H1 (cell line): ENCODE data around the gene OR5L1. TPM values are rescaled to one million over a fixed set of nuclear protein-coding genes. Genes with fewer than 3 reads are reported as not detected.

ENCODE experiments used
- CTCF ChIA-PET: fragments of 300-600 bp; sonication (Branson Sonifier 250); formaldehyde crosslinking; loops from one replicate; lab custom pipeline; 2021; ENCODE audit not compliant: partially characterized antibody; lab: Charles Lee
- POLR2A ChIA-PET: fragments of 300-600 bp; sonication (Branson Sonifier 250); formaldehyde crosslinking; loops from one replicate; lab custom pipeline; 2021; ENCODE audit warnings: inconsistent platforms; ENCODE audit not compliant: partially characterized antibody; lab: Charles Lee
- DNase-seq, 2 experiments: peaks; one replicate each; pipeline versions ENCODE4 v3.0.0 to v3.0.0-alpha.2; 2010 to 2022; ENCODE audit warnings: low spot score in 2 of 2, low read depth in 1 of 2, mixed read lengths in 1 of 2
- FAIRE-seq: peaks from 2 replicates; lab custom pipeline; 2011; peaks lifted over from hg19 to GRCh38; lab: Jason Lieb, UNC
- H2AFZ ChIP-seq: 2 replicates; pipeline ENCODE4 v1.8.1; 2012; ENCODE audit warnings: low read length, inconsistent platforms
- H2AK5ac ChIP-seq: 2 replicates; pipeline ENCODE4 v1.6.1; 2013; ENCODE audit warnings: low read depth, low read length
- H2BK120ac ChIP-seq: replicated peaks from 2 replicates; pipeline ENCODE3; 2013; ENCODE audit warnings: low read depth, low read length, inconsistent platforms
- H2BK12ac ChIP-seq: 2 replicates; pipeline ENCODE4 v1.6.1; 2013; ENCODE audit warnings: low read depth, low read length
- H2BK15ac ChIP-seq: 2 replicates; pipeline ENCODE4 v1.6.1; 2013; ENCODE audit warnings: low read length
- H2BK20ac ChIP-seq: 2 replicates; pipeline ENCODE4 v1.6.1; 2013; ENCODE audit warnings: low read length
- H2BK5ac ChIP-seq: 2 replicates; pipeline ENCODE4 v1.6.1; 2013; ENCODE audit warnings: low read depth, low read length
- H3K14ac ChIP-seq: 2 replicates; pipeline ENCODE4 v1.6.1; 2013; ENCODE audit warnings: inconsistent platforms; ENCODE audit not compliant: insufficient read length
- H3K18ac ChIP-seq: 2 replicates; pipeline ENCODE4 v1.6.1; 2013; ENCODE audit warnings: low read length; ENCODE audit errors: extremely low read depth
- H3K23ac ChIP-seq: 2 replicates; pipeline ENCODE4 v1.6.1; 2013; ENCODE audit warnings: inconsistent platforms; ENCODE audit not compliant: insufficient read length
- H3K23me2 ChIP-seq: 2 replicates; pipeline ENCODE4 v1.6.1; 2013; ENCODE audit warnings: low read depth, low read length
- H3K27ac ChIP-seq: 2 replicates; pipeline ENCODE4 v1.6.1; 2011; ENCODE audit warnings: low read depth, low read length, inconsistent platforms
- H3K27me3 ChIP-seq, 4 experiments: replicated peaks in 1 of 4; 1 replicate in 1 of 4; 2 replicates in 3 of 4; pipeline versions ENCODE4 v1.6.1 to v1.8.1; 2011 to 2013; ENCODE audit warnings: low read length in 3 of 4, mild to moderate bottlenecking in 3 of 4, inconsistent platforms in 2 of 4, mixed read lengths in 2 of 4, moderate library complexity in 1 of 4; ENCODE audit not compliant: control insufficient read depth in 3 of 4, insufficient read depth in 3 of 4; ENCODE audit errors: extremely low read depth in 1 of 4
- H3K36me3 ChIP-seq, 4 experiments: 2 replicates each; pipeline versions ENCODE4 v1.6.1 to v1.8.1; 2011 to 2013; ENCODE audit warnings: mild to moderate bottlenecking in 4 of 4, low read length in 3 of 4, moderate library complexity in 2 of 4, control low read depth in 1 of 4, inconsistent platforms in 1 of 4; ENCODE audit not compliant: insufficient read depth in 4 of 4, control insufficient read depth in 2 of 4
- H3K4ac ChIP-seq: replicated peaks from 2 replicates; pipeline ENCODE3; 2013; ENCODE audit warnings: low read length, low read depth, mixed read lengths, inconsistent platforms; ENCODE audit not compliant: insufficient read length
- H3K4me1 ChIP-seq, 4 experiments: replicated peaks in 1 of 4; 1 replicate in 1 of 4; 2 replicates in 3 of 4; pipeline versions ENCODE4 v1.6.1 to v1.8.1; 2011 to 2013; ENCODE audit warnings: low read length in 3 of 4, inconsistent platforms in 2 of 4, mixed read lengths in 1 of 4; ENCODE audit not compliant: insufficient read depth in 4 of 4, control insufficient read depth in 3 of 4
- H3K4me2 ChIP-seq, 2 experiments: 2 replicates each; pipeline versions ENCODE4 v1.6.1 to v1.8.1; 2011 to 2013; ENCODE audit warnings: low read depth in 2 of 2, low read length in 2 of 2, control low read depth in 1 of 2, inconsistent platforms in 1 of 2, mild to moderate bottlenecking in 1 of 2; ENCODE audit not compliant: insufficient read depth in 1 of 2
- H3K4me3 ChIP-seq, 4 experiments: fragments of 200-600, 300-600 bp in 1 of 4; sonication (generic), shearing (Covaris generic), sonication (Bioruptor Twin) in 1 of 4; 2 replicates each; pipeline versions ENCODE4 v1.5.1 to v1.8.1; 2011 to 2016; ENCODE audit warnings: low read length in 4 of 4, low read depth in 3 of 4, control low read depth in 2 of 4, inconsistent platforms in 2 of 4, mild to moderate bottlenecking in 2 of 4, mixed read lengths in 1 of 4, moderate library complexity in 1 of 4; ENCODE audit not compliant: insufficient read depth in 2 of 4; ENCODE audit errors: extremely low read depth in 1 of 4
- H3K56ac ChIP-seq: replicated peaks from 2 replicates; pipeline ENCODE3; 2013; ENCODE audit warnings: low read depth, mild to moderate bottlenecking, mixed read lengths, low read length, inconsistent platforms; ENCODE audit not compliant: insufficient read length
- H3K79me1 ChIP-seq: 2 replicates; pipeline ENCODE4 v1.6.1; 2013; ENCODE audit warnings: low read depth, low read length, control low read depth
- H3K79me2 ChIP-seq, 2 experiments: 2 replicates each; pipeline versions ENCODE4 v1.6.1 to v1.8.1; 2012 to 2013; ENCODE audit warnings: low read length in 2 of 2, mild to moderate bottlenecking in 2 of 2, inconsistent platforms in 1 of 2; ENCODE audit not compliant: insufficient read depth in 2 of 2, control insufficient read depth in 1 of 2
- H3K9ac ChIP-seq, 4 experiments: replicated peaks in 1 of 4; 1 replicate in 1 of 4; 2 replicates in 3 of 4; pipeline versions ENCODE4 v1.6.1 to v1.8.1; 2011 to 2013; ENCODE audit warnings: low read depth in 3 of 4, low read length in 3 of 4, control low read depth in 2 of 4, mild to moderate bottlenecking in 2 of 4, moderate library complexity in 2 of 4, inconsistent platforms in 1 of 4; ENCODE audit errors: extremely low read depth in 1 of 4
- H3K9me3 ChIP-seq, 2 experiments: 2 replicates each; pipeline versions ENCODE4 v1.6.1 to v1.8.1; 2012 to 2013; ENCODE audit warnings: mild to moderate bottlenecking in 2 of 2, moderate library complexity in 2 of 2, control low read depth in 1 of 2, inconsistent platforms in 1 of 2, low read depth in 1 of 2, low read length in 1 of 2, mixed read lengths in 1 of 2; ENCODE audit not compliant: insufficient read depth in 2 of 2
- H4K20me1 ChIP-seq, 2 experiments: replicated peaks in 1 of 2; 2 replicates each; pipeline versions ENCODE3 to v1.8.1; 2011 to 2013; ENCODE audit warnings: inconsistent platforms in 2 of 2, low read length in 2 of 2, mild to moderate bottlenecking in 1 of 2; ENCODE audit not compliant: insufficient read depth in 2 of 2, control insufficient read depth in 1 of 2
- H4K5ac ChIP-seq: 2 replicates; pipeline ENCODE4 v1.6.1; 2013; ENCODE audit warnings: low read length, low read depth, mixed read lengths, inconsistent platforms; ENCODE audit not compliant: insufficient read length
- H4K8ac ChIP-seq: 2 replicates; pipeline ENCODE4 v1.8.0; 2013; ENCODE audit warnings: mild to moderate bottlenecking, moderate library complexity, low read length, inconsistent platforms; ENCODE audit not compliant: insufficient read depth; ENCODE audit errors: extremely low read depth
- H4K91ac ChIP-seq: replicated peaks from 2 replicates; pipeline ENCODE3; 2013; ENCODE audit warnings: low read length, mixed read lengths, inconsistent platforms; ENCODE audit not compliant: insufficient read length
- JUND ChIP-seq: IDR thresholded peaks from 2 replicates; pipeline ENCODE4 v1.6.1; 2011; ENCODE audit warnings: mild to moderate bottlenecking, improper control_type of control experiment, low read length
- KDM4A ChIP-seq: IDR thresholded peaks from one replicate; pipeline ENCODE4 v1.7.1; 2012; ENCODE audit warnings: low read depth, mild to moderate bottlenecking, moderate library complexity, low read length, inconsistent platforms; ENCODE audit not compliant: severe bottlenecking
- MAFK ChIP-seq: IDR thresholded peaks from 2 replicates; pipeline ENCODE4 v1.6.1; 2012; ENCODE audit warnings: low read depth, mild to moderate bottlenecking, improper control_type of control experiment, low read length
- SIRT6 ChIP-seq: IDR thresholded peaks from one replicate; pipeline ENCODE4 v1.7.1; 2012; ENCODE audit warnings: low read length, inconsistent platforms
- SIX5 ChIP-seq: IDR thresholded peaks from 2 replicates; pipeline ENCODE4 v1.6.1; 2011; ENCODE audit warnings: mild to moderate bottlenecking, low read depth, low read length
- WGBS, 2 experiments: shearing (Covaris generic) in 1 of 2; methylation state at CpG; one replicate each; pipeline versions ENCODE4 v1.1.6 to v1.1.7; 2013 to 2015; ENCODE audit warnings: low lambda C conversion rate in 2 of 2, mixed read lengths in 2 of 2, inconsistent platforms in 1 of 2, low coverage in 1 of 2, missing lambda C conversion rate in 1 of 2; ENCODE audit not compliant: insufficient replicate concordance in 2 of 2, insufficient coverage in 1 of 2, insufficient read length in 1 of 2; ENCODE audit errors: extremely low coverage in 1 of 2, missing lambda C conversion rate in 1 of 2; 5-methylcytosine and 5-hydroxymethylcytosine counted together
- polyA plus RNA-seq, 7 experiments: library from polyadenylated mRNA; depleted of rRNA in 3 of 7; stranded (reverse) in 5 of 7; unstranded in 2 of 7; fragments of >200 nt in 5 of 7; fragments of 200-250 nt in 2 of 7; gene quantifications; 1 replicate in 5 of 7; 2 replicates in 1 of 7; 4 replicates in 1 of 7; pipeline versions ENCODE4 v1.2.1 to v1.2.3, GENCODE V29; 2011 to 2013; ENCODE audit warnings: missing spikeins in 2 of 7, mixed read lengths in 2 of 7
- total RNA-seq: library from RNA; stranded (reverse); fragmentation: NEBNext Ultra II Directional; extraction: Animal tissue kit (Norgen Biotek cat#: 25700); gene quantifications from 2 replicates; pipeline ENCODE4 v1.2.1, GENCODE V29; 2021
- TF ChIP-seq, protein P1 (sequence below): IDR thresholded peaks from 2 replicates; pipeline ENCODE4 v1.6.1; 2011; ENCODE audit warnings: low read depth, mild to moderate bottlenecking, low read length; ENCODE audit not compliant: insufficient read depth

OR5L1 gene
- total and polyA plus RNA-seq, 2 of the 8 experiments (the other 6 are each of a cell fraction or from before 2014, with no cell fraction given): not detected

- Histone ChIP-seq H3K23me2 (peaks cover 1% of the 10 kb centered on the region; the same call in 1 of the 2 replicates), H3K4ac (no peak overlapping the region), H3K4me1 (no peaks in the 10 kb centered on the region), H3K79me1 (no peaks in the 10 kb centered on the region), H3K56ac (no peak overlapping the region), H4K8ac (no peak overlapping the region), H4K5ac (no peak overlapping the region), H3K27me3 (no peaks in the 10 kb centered on the region), H4K20me1 (no peaks in the 10 kb centered on the region), H3K18ac (no peak overlapping the region), H3K4me2 (no peak overlapping the region), H3K9me3 (peaks cover 36 to 43% of the 10 kb centered on the region in 2 experiments), H3K23ac (no peak overlapping the region), H2BK20ac (no peak overlapping the region), H3K4me3 (no peak overlapping the region), H2BK120ac (no peak overlapping the region), H3K79me2 (no peaks in the 10 kb centered on the region), H3K27ac (no peak overlapping the region), H3K9ac (no peak overlapping the region), H3K36me3 (no peaks in the 10 kb centered on the region), H2BK5ac (no peak overlapping the region), H3K14ac (no peak overlapping the region), H2BK15ac (no peak overlapping the region), H2BK12ac (no peak overlapping the region), H4K91ac (no peak overlapping the region), H2AK5ac (no peak overlapping the region), H2AFZ (no peak overlapping the region)
- 78% methylated on average over 1 of the region's 1 CpG; no CpG with 5 or more reads in 1 of the 2 experiments for WGBS, 2 experiments
- POLR2A ChIA-PET: no interaction called here
- TF ChIP-seq SIX5 (no peak), MAFK (no peak), KDM4A (no peak), JUND (no peak), SIRT6 (no peak)
- TF ChIP-seq, protein P1, sequence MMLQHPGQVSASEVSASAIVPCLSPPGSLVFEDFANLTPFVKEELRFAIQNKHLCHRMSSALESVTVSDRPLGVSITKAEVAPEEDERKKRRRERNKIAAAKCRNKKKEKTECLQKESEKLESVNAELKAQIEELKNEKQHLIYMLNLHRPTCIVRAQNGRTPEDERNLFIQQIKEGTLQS: no peak
- DNase-seq (no peak), FAIRE-seq (no peak)
- CTCF ChIA-PET: no interaction called here
These were observed 41.0 kb downstream of the OR5L1 start for GRCh38 chr11:55852141-55852540.
